OCI-LY1 (cell line): ENCODE results near the gene SLC1A2.

Experiments
- H2AFZ ChIP-seq: fragments of 200-600 bp; sonication (generic), shearing (Covaris generic); 2 replicates; pipeline ENCODE4 v1.6.0; 2014; ENCODE audit warnings: antibody characterized with exemption, mild to moderate bottlenecking, low read length
- H3F3A ChIP-seq: fragments of 200-600 bp; sonication (generic), shearing (Covaris generic); 2 replicates; pipeline ENCODE4 v1.6.0; 2014; ENCODE audit warnings: mild to moderate bottlenecking, antibody characterized with exemption, low read length, moderate library complexity; ENCODE audit not compliant: insufficient read depth
- H3K27ac ChIP-seq: fragments of 200-600 bp; sonication (generic); 2 replicates; pipeline ENCODE4 v1.5.1; 2014; ENCODE audit warnings: low read length, mixed run types, mild to moderate bottlenecking, low read depth; ENCODE audit not compliant: poor library complexity, severe bottlenecking
- H3K27me3 ChIP-seq: fragments of 200-600 bp; sonication (generic); 2 replicates; pipeline ENCODE4 v1.6.0; 2014; ENCODE audit warnings: antibody characterized with exemption, mild to moderate bottlenecking, low read length, moderate library complexity; ENCODE audit not compliant: insufficient read depth
- H3K36me3 ChIP-seq: fragments of 200-600 bp; sonication (generic); 2 replicates; pipeline ENCODE4 v1.6.1; 2014; ENCODE audit warnings: mild to moderate bottlenecking, antibody characterized with exemption, low read length, moderate library complexity, mixed read lengths; ENCODE audit not compliant: insufficient read depth
- H3K4me1 ChIP-seq: fragments of 200-600 bp; sonication (generic); 2 replicates; pipeline ENCODE4 v1.5.1; 2014; ENCODE audit warnings: mild to moderate bottlenecking, low read length, moderate library complexity; ENCODE audit not compliant: insufficient read depth, severe bottlenecking
- H3K4me2 ChIP-seq: fragments of 200-600 bp; sonication (generic), shearing (Covaris generic); 2 replicates; pipeline ENCODE4 v1.6.1; 2014; ENCODE audit warnings: low read length
- H3K4me3 ChIP-seq: fragments of 200-600 bp; sonication (generic); 2 replicates; pipeline ENCODE4 v1.5.1; 2014; ENCODE audit warnings: low read length, low read depth, mild to moderate bottlenecking, mixed read lengths; ENCODE audit not compliant: poor library complexity, severe bottlenecking
- H3K79me2 ChIP-seq: fragments of 200-600 bp; shearing (Covaris generic); 2 replicates; pipeline ENCODE4 v1.6.1; 2016; ENCODE audit warnings: mixed run types, low read length, mixed read lengths; ENCODE audit not compliant: insufficient read depth
- H3K9ac ChIP-seq: fragments of 200-600 bp; sonication (generic), shearing (Covaris generic); 2 replicates; pipeline ENCODE4 v1.6.1; 2014; ENCODE audit warnings: mild to moderate bottlenecking, low read length, mixed read lengths
- H3K9me2 ChIP-seq: fragments of 200-600 bp; sonication (generic), shearing (Covaris generic); 2 replicates; pipeline ENCODE4 v1.6.1; 2014; ENCODE audit warnings: low read depth, mild to moderate bottlenecking, low read length, mixed read lengths
- H3K9me3 ChIP-seq: fragments of 200-600 bp; shearing (Covaris generic); 2 replicates; pipeline ENCODE4 v1.6.1; 2014; ENCODE audit warnings: low read length, mixed read lengths
- H4K20me1 ChIP-seq: fragments of 200-600 bp; sonication (generic), shearing (Covaris generic); 2 replicates; pipeline ENCODE4 v1.6.0; 2016; ENCODE audit warnings: mild to moderate bottlenecking, low read length; ENCODE audit not compliant: insufficient read depth
- EZH2 ChIP-seq: fragments of 200-600 bp; sonication (generic), shearing (Covaris generic); IDR thresholded peaks from 2 replicates; pipeline ENCODE4 v1.8.0; 2017; ENCODE audit warnings: borderline replicate concordance, mixed run types, mild to moderate bottlenecking, antibody characterized with exemption, low read length, moderate library complexity, mixed read lengths
- TF ChIP-seq, protein P1 (sequence below): fragments of 200-600 bp; sonication (generic), shearing (Covaris generic); IDR thresholded peaks from 2 replicates; pipeline ENCODE4 v1.5.1; 2017; ENCODE audit warnings: mild to moderate bottlenecking, antibody characterized with exemption, low read length, moderate library complexity, mixed read lengths

Gene SLC1A2

DNA sequence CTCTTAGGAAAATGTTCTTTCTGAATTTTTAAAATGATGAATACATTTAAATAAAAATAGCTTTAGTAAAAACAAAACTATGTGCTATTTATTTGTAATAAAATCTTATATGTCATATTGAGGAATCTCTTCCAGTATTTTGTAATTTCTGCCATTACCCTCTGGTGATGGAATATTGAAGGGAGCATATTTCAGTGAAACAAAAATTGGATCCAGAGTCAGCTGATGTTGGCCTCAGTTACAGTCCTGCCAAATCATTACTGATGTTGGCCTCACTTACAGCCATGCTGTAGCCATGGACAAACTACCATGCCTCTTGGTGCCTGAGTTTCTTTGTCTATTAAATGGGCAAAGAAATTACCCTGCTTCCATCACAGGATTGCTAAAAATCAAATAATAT lies 133.2 kb downstream of the SLC1A2 start:
- Histone ChIP-seq H4K20me1 (no peaks in the 10 kb centered on the region), H3K4me1 (no peaks in the 10 kb centered on the region), H3K79me2 (no peaks in the 10 kb centered on the region), H3K36me3 (no peaks in the 10 kb centered on the region), H3F3A (no peaks in the 10 kb centered on the region), H3K4me2 (no peak overlapping the region), H3K9ac (no peak overlapping the region), H3K27me3 (peaks cover 4% of the 10 kb centered on the region; the same call in 1 of the 2 replicates), H3K27ac (no peak overlapping the region), H3K9me3 (no peaks in the 10 kb centered on the region), H3K4me3 (no peak overlapping the region), H3K9me2 (no peaks in the 10 kb centered on the region), H2AFZ (no peak overlapping the region)
- TF ChIP-seq EZH2, result no peak

DNA sequence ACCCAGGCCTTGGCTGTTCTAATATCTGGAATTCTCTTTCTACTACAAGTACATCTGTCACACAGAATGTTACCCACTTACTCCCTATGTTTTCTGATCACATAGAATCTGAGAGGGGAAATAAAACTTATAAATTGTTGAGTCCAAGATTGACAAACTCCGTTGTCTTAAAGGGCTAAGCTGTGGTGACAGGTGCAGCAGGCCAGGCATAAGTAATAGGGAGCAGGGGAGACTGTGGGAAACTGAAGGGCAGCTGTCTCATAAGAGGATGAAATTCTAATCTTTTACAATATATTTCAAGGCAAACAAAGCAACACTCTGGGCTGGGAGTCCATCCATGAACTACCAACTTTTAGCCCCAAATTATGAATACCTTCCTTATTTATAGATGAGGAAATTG lies 133.9 kb downstream of the SLC1A2 start:
- peaks cover 4% of the 10 kb centered on the region; the same call in 1 of the 2 replicates for H3K27me3 ChIP-seq
- no peaks in the 10 kb centered on the region for H3K4me1 ChIP-seq
- H3K4me2 ChIP-seq, result no peak overlapping the region
- H3K27ac ChIP-seq, result no peak overlapping the region
- no peaks in the 10 kb centered on the region for H3F3A ChIP-seq
- TF ChIP-seq, protein P1, sequence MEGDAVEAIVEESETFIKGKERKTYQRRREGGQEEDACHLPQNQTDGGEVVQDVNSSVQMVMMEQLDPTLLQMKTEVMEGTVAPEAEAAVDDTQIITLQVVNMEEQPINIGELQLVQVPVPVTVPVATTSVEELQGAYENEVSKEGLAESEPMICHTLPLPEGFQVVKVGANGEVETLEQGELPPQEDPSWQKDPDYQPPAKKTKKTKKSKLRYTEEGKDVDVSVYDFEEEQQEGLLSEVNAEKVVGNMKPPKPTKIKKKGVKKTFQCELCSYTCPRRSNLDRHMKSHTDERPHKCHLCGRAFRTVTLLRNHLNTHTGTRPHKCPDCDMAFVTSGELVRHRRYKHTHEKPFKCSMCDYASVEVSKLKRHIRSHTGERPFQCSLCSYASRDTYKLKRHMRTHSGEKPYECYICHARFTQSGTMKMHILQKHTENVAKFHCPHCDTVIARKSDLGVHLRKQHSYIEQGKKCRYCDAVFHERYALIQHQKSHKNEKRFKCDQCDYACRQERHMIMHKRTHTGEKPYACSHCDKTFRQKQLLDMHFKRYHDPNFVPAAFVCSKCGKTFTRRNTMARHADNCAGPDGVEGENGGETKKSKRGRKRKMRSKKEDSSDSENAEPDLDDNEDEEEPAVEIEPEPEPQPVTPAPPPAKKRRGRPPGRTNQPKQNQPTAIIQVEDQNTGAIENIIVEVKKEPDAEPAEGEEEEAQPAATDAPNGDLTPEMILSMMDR, result no peak
- TF ChIP-seq EZH2, result no peak
- H2AFZ ChIP-seq, result no peak overlapping the region
- no peaks in the 10 kb centered on the region for H3K36me3 ChIP-seq
- H4K20me1 ChIP-seq, result no peaks in the 10 kb centered on the region
- no peaks in the 10 kb centered on the region for H3K79me2 ChIP-seq
- H3K9me3 ChIP-seq, result no peaks in the 10 kb centered on the region
- no peak overlapping the region for H3K9ac ChIP-seq
- H3K4me3 ChIP-seq, result no peak overlapping the region
- no peaks in the 10 kb centered on the region for H3K9me2 ChIP-seq

DNA sequence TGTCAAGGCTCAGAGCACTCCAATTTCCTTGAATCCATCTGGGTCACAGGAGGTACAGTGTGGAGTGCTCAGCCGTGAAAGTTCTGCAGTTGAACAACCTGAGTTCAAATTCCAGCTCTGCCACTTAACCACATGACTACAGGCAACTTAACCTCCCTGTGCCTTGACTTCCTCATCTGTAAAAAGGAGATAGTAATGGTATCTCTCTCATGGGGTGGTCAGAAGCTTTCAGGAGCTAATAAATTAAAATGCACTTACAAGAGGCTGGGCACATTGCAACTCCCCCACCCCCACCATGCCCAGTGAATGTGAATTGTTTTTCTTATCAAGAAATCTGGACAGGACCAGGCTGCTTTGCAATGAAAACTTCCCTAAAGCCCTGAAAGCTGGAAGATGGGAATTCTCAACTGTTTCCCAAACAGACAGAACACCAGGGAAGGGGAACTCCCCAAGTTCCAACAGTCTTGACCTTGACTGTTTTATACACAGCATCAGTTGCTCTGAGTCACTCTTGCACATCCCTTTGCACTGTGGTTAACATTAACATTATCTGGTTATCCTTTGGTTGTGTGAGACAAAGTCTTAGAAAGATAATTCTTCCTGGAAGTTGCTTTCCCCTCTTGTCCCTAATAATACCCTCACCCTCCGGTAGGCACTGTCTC lies 137.0 kb downstream of the SLC1A2 start:
- Histone ChIP-seq H3K27me3 (peaks cover 1% of the 10 kb centered on the region; the same call in 1 of the 2 replicates), H3K4me3 (no peak overlapping the region), H3K79me2 (no peaks in the 10 kb centered on the region), H3K4me2 (no peak overlapping the region), H3K9me2 (no peaks in the 10 kb centered on the region), H3K4me1 (no peaks in the 10 kb centered on the region), H3K36me3 (no peaks in the 10 kb centered on the region), H3F3A (no peaks in the 10 kb centered on the region), H3K27ac (no peak overlapping the region), H3K9ac (no peak overlapping the region), H4K20me1 (no peaks in the 10 kb centered on the region), H3K9me3 (no peaks in the 10 kb centered on the region), H2AFZ (no peak overlapping the region)
- no peak for TF ChIP-seq EZH2
- TF ChIP-seq, protein P1, result no peak

DNA sequence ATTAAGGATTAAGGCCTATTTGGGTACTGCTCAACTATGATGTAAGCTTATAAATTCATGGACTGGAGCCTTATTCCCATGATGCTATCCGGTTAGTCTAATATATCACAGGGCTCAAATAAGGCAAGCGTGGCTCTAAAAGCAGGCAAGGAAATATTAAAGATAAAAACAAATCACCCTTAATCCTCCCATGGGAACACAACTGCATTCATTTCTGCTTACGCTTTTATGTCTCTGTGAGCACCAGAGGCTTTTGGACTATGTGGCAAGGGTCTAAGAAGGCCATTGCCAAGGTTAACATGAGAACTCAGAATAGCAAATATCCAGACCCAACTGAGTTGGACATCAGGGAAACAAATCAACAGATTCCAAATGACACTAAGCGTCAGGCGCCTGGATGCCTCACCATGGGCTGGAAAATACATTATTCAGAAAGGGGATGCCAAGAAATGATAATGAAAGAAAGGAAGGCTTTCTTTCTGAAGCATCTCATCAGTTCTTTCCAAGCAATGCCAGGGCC lies 138.1 kb downstream of the SLC1A2 start:
- Histone ChIP-seq H3K27ac (no peak overlapping the region), H3K4me3 (no peak overlapping the region), H3F3A (no peaks in the 10 kb centered on the region), H3K27me3 (no peaks in the 10 kb centered on the region), H3K36me3 (no peaks in the 10 kb centered on the region), H3K9me2 (no peaks in the 10 kb centered on the region), H3K4me1 (no peaks in the 10 kb centered on the region), H3K79me2 (no peaks in the 10 kb centered on the region), H4K20me1 (no peaks in the 10 kb centered on the region), H3K9me3 (no peaks in the 10 kb centered on the region), H3K4me2 (no peak overlapping the region), H3K9ac (no peak overlapping the region), H2AFZ (no peak overlapping the region)
- no peak for TF ChIP-seq EZH2
- TF ChIP-seq, protein P1, result no peak
